ENCODE data around the gene GLCCI1.

The GLCCI1 gene

DNA sequence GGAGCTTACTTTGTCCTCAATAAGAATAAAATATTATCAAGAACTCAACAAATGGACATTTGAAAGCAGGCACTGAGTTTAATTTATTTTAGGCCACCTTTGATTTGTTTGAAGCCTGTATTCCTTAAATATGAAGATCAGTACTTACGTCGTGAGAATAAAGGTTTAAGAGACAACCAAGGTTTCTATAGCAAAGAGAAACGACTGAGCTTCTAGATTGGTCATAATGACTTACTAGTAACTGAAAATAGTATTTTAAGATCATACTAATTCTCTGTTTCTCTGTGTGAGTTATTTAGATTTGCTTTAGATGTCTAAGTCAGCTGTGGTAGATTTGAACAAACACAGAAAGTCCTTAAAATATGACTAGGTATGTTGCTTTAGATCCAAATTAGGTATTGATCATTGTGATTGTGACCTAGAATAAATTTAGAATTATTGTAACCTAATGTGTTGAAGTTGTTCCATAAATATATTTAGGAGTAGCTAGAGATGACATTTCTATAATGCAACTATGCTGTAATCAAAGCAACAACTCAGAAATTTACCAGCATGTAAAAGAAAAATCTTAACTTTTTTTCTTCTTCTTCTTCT lies 2.4 kb upstream of the GLCCI1 start:
- no peak for ATAC-seq
- no peak for TF ChIP-seq RARB (CRISPR knock-in tag; IDR thresholded peaks at IDR 0.05)
- no peak for TF ChIP-seq GLIS3 (CRISPR knock-in tag; IDR thresholded peaks at IDR 0.05)
- no peak for TF ChIP-seq TOX (CRISPR knock-in tag; IDR thresholded peaks at IDR 0.05; ENCODE audit: borderline replicate concordance)
- TF ChIP-seq, protein P1, sequence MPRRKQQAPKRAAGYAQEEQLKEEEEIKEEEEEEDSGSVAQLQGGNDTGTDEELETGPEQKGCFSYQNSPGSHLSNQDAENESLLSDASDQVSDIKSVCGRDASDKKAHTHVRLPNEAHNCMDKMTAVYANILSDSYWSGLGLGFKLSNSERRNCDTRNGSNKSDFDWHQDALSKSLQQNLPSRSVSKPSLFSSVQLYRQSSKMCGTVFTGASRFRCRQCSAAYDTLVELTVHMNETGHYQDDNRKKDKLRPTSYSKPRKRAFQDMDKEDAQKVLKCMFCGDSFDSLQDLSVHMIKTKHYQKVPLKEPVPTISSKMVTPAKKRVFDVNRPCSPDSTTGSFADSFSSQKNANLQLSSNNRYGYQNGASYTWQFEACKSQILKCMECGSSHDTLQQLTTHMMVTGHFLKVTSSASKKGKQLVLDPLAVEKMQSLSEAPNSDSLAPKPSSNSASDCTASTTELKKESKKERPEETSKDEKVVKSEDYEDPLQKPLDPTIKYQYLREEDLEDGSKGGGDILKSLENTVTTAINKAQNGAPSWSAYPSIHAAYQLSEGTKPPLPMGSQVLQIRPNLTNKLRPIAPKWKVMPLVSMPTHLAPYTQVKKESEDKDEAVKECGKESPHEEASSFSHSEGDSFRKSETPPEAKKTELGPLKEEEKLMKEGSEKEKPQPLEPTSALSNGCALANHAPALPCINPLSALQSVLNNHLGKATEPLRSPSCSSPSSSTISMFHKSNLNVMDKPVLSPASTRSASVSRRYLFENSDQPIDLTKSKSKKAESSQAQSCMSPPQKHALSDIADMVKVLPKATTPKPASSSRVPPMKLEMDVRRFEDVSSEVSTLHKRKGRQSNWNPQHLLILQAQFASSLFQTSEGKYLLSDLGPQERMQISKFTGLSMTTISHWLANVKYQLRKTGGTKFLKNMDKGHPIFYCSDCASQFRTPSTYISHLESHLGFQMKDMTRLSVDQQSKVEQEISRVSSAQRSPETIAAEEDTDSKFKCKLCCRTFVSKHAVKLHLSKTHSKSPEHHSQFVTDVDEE (CRISPR knock-in tag; IDR thresholded peaks at IDR 0.05) = no peak
- TF ChIP-seq ISL1 (CRISPR knock-in tag; IDR thresholded peaks at IDR 0.05) = no peak
- TF ChIP-seq ESRRG (CRISPR knock-in tag; IDR thresholded peaks at IDR 0.05) = no peak
- TF ChIP-seq BACH2 (CRISPR knock-in tag; IDR thresholded peaks at IDR 0.05; ENCODE audit: borderline replicate concordance) = no peak
- TF ChIP-seq POU6F1 (CRISPR knock-in tag; IDR thresholded peaks at IDR 0.05; ENCODE audit: borderline replicate concordance, low read depth) = no peak
- TF ChIP-seq, protein P2, sequence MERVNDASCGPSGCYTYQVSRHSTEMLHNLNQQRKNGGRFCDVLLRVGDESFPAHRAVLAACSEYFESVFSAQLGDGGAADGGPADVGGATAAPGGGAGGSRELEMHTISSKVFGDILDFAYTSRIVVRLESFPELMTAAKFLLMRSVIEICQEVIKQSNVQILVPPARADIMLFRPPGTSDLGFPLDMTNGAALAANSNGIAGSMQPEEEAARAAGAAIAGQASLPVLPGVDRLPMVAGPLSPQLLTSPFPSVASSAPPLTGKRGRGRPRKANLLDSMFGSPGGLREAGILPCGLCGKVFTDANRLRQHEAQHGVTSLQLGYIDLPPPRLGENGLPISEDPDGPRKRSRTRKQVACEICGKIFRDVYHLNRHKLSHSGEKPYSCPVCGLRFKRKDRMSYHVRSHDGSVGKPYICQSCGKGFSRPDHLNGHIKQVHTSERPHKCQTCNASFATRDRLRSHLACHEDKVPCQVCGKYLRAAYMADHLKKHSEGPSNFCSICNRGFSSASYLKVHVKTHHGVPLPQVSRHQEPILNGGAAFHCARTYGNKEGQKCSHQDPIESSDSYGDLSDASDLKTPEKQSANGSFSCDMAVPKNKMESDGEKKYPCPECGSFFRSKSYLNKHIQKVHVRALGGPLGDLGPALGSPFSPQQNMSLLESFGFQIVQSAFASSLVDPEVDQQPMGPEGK (CRISPR knock-in tag; IDR thresholded peaks at IDR 0.05; ENCODE audit: borderline replicate concordance) = no peak
- no peak for TF ChIP-seq ZNF70 (CRISPR knock-in tag; IDR thresholded peaks at IDR 0.05)

DNA sequence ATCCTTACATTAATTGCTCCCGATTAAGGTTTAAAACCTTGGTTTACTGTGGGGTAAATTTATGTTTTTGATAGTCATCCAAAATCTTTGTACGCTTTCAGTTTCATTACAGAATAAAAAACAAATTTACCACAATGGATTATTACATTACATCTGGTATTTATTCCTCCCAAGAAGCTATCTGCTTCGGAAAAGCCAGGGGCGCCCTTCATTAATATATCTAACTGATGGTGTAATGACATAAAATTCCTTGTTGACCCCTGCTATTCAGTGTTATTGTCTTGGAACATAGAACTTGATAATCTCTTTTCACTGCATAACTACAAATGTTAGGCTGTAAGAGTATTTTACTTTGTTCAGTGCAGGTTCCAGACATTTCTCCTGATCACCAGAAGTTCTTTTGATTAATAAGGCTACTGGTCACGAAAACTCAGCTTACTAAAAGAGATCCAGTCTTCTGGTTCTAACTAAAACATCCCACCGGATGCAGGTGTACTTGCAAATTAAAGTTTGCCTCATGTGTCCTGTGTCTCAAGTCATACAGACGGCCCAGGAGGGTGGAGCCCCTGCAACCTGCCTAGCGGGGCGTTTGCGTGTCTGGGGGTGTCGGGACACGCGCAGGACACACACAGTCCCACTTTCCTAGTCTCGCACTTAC lies 581 bp upstream of the GLCCI1 start:
- TF ChIP-seq, protein P2 (CRISPR knock-in tag; IDR thresholded peaks at IDR 0.05; ENCODE audit: borderline replicate concordance) = no peak
- TF ChIP-seq CSRNP3 (CRISPR knock-in tag; IDR thresholded peaks at IDR 0.05) = no peak
- no peak for TF ChIP-seq OSR1 (CRISPR knock-in tag; IDR thresholded peaks at IDR 0.05)
- TF ChIP-seq, protein P1 (CRISPR knock-in tag; IDR thresholded peaks at IDR 0.05) = no peak
- TF ChIP-seq ZC3H10 (CRISPR knock-in tag; IDR thresholded peaks at IDR 0.05) = no peak
- TF ChIP-seq ISL1 (CRISPR knock-in tag; IDR thresholded peaks at IDR 0.05) = no peak
- no peak; the same call in 1 of the 2 replicates for TF ChIP-seq TCF4 (CRISPR knock-in tag; IDR thresholded peaks at IDR 0.05; ENCODE audit: borderline replicate concordance)
- TF ChIP-seq ZFP3 (CRISPR knock-in tag; IDR thresholded peaks at IDR 0.05) = no peak
- TF ChIP-seq TOX (CRISPR knock-in tag; IDR thresholded peaks at IDR 0.05; ENCODE audit: borderline replicate concordance) = no peak
- no peak for TF ChIP-seq ZNF70 (CRISPR knock-in tag; IDR thresholded peaks at IDR 0.05)
- TF ChIP-seq GLIS3 (CRISPR knock-in tag; IDR thresholded peaks at IDR 0.05) = no peak
- no peak for TF ChIP-seq CSDC2 (CRISPR knock-in tag; IDR thresholded peaks at IDR 0.05)
- TF ChIP-seq ZNF565 (CRISPR knock-in tag; conservative IDR thresholded peaks at IDR 0.05; ENCODE audit: low read depth) = no peak
- no peak for TF ChIP-seq ESRRG (CRISPR knock-in tag; IDR thresholded peaks at IDR 0.05)
- TF ChIP-seq POU6F1 (CRISPR knock-in tag; IDR thresholded peaks at IDR 0.05; ENCODE audit: borderline replicate concordance, low read depth) = no peak
- TF ChIP-seq ARNTL (CRISPR knock-in tag; IDR thresholded peaks at IDR 0.05; ENCODE audit: borderline replicate concordance, low read depth) = no peak
- no peak for TF ChIP-seq PPARA (CRISPR knock-in tag; IDR thresholded peaks at IDR 0.05; ENCODE audit: borderline replicate concordance)

More for the DNA sequence above, 581 bp upstream of the GLCCI1 start:
- ATAC-seq = no peak

Data from SK-N-SH treated with all-trans-retinoic acid at 6 μM for 48 hours (cell line).